Activated CD8-positive, alpha-beta memory T cell treated with anti-CD3 and anti-CD28 coated beads for 36 hours (primary cell): ENCODE results near the gene PRDM16. TPM values are rescaled to one million over a fixed set of nuclear protein-coding genes. Genes with fewer than 3 reads are reported as not detected.

ENCODE experiments used
- CTCF ChIA-PET: fragments of 350-600 bp; sonication (Branson Sonifier 250); formaldehyde crosslinking; loops from one replicate; lab custom pipeline; 2021; ENCODE audit warnings: antibody characterized with exemption; lab: Charles Lee
- POLR2A ChIA-PET: fragments of 350-600 bp; sonication (Branson Sonifier 250); formaldehyde crosslinking; loops from one replicate; lab custom pipeline; 2021; ENCODE audit warnings: antibody characterized with exemption; lab: Charles Lee
- total RNA-seq, 2 experiments: library from RNA; stranded (reverse); gene quantifications; one replicate each; pipeline ENCODE4 v1.2.3, GENCODE V29; 2021

PRDM16 gene
- total RNA-seq, 2 experiments from 2014 or later: not detected

DNA sequence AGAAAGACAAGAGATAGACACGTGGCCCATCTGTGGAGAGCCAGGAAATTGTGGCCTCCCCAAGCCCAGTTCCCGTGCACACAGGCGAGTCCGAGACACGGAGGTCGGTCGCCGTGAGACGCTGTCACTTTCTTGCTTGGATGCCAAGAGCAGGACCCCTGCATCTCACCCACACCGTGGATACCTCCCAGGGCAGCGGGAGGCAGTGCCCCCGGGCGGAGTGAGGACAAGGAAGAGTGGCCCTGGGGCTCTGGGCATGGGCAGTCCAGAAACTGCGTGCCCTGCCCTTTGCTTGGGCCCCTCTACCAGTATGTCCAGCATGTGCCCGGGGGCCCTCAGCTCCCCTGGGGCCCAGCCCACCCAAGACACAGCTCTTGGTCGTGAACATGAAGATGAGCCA is 360.8 kb downstream of the PRDM16 start:
- ChIA-PET CTCF (no interaction called here), POLR2A (no interaction called here)

DNA sequence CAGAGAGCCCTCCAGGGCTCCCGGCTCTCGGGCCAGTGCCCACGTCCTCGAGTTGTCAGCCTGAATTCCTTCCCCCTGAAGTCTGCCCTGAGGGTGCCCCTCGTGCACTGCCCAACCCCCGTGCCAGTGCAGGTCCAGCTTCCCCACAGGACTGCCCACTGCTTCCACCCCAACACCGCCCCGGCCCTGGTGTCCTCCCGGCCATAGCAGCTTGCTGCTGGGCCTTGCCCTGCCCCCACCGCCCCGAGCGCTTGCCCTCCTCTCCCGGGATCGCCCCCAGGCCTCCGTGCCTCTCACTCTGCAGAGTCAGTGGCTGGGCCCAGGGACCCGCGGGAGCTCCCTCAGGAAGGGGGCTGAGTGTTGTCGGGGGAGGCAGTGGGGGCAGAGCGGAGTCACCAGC is 361.4 kb downstream of the PRDM16 start:
- CTCF ChIA-PET: no interaction called here
- POLR2A ChIA-PET: no interaction called here

DNA sequence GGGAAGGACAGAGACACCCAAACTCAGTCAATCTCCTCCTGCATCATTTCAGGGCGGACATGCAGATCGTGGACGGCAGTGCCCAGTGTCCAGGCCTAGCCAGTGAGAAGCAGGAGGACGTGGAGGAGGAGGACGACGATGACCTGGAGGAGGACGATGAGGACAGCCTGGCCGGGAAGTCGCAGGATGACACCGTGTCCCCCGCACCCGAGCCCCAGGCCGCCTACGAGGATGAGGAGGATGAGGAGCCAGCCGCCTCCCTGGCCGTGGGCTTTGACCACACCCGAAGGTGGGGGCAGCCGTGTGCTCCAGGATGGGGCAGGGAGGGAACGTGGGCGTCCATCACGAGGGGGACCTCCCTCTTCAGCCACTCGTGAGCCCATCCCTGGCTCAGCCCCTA is 361.8 kb downstream of the PRDM16 start:
- POLR2A ChIA-PET: no interaction called here
- CTCF ChIA-PET: no interaction called here

DNA sequence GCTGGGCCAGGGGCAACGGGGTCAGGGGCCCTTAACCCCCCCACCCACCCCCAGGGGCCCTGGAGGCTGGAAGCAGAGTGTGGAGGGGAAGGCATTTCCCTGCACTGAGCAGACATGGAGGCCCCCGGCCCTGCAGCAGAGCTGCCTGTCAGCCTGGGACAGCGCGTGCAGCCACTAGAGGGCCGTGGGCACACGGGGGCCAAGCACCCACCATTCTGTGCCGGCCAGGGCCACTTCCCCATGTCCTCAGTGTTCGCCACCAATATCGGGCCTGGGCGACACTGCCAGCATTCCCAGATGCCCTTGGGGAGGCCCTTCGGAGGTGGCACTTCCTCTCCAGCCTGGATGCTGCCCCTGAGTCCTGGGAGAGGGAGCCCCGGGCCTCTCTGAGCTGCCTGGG is 362.3 kb downstream of the PRDM16 start:
- POLR2A ChIA-PET: no interaction called here
- CTCF ChIA-PET: no interaction called here

DNA sequence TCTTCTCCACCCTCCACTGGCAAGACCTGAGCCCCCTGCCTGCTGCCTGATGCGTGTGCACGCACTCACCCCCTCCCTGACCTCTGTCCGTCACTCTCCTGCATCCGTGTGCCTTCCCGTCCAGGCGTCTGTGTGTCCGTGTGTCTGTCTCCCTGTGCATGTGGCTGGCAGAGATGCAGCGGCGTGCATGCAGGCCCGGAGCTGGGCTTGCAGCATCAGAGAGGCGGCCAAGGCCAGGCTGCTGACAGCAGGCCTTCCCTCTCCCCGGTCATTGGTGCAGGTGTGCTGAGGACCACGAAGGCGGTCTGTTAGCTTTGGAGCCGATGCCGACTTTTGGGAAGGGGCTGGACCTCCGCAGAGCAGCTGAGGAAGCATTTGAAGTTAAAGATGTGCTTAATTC is 362.7 kb downstream of the PRDM16 start:
- CTCF ChIA-PET: no interaction called here
- POLR2A ChIA-PET: no interaction called here

DNA sequence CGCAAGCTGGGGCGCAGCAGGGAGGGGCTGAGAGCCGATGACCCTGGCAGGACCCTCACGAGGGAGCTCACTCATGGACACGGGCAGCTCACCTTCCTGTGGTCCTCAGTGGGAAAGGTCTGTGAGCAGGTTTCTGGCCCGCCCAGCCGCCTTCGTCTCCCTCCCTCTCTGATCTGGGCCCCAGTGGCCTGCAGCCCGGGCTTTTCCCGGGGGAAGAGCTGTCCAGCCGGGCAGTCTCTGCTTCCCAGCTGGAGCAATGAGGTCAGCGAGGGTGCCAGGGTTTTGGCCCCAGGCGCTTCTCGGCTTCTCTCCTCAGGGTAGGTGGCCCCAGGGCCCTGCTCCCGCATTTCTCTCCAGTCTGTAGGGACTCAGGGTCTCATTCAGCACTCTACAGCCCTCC is 363.3 kb downstream of the PRDM16 start:
- ChIA-PET CTCF (interaction anchor here (0.6 kb wide), 1 partner anchor 816 kb away, joined by 3 read pairs; no protein-coding TSS in a partner anchor), POLR2A (no interaction called here)

DNA sequence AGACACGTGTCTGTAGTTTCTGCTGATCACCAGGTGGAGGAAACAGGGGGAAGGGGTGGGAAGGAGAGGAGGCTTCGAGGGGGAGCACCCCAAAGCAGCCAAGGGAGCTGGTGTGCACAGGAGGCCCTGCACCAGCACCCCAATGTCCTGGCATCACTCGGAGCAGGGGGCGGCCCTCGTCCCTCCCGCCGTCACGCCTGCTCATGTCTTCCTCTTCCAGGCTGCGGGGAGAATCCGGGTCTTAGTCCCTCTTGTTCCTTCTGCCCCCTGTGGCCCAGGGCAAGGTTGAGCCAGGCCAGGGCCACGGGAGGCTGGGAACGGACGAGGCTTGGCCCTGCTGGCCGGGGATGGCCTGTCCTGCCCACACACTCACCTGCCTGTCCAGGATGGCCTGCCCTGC is 364.1 kb downstream of the PRDM16 start:
- POLR2A ChIA-PET: no interaction called here

DNA sequence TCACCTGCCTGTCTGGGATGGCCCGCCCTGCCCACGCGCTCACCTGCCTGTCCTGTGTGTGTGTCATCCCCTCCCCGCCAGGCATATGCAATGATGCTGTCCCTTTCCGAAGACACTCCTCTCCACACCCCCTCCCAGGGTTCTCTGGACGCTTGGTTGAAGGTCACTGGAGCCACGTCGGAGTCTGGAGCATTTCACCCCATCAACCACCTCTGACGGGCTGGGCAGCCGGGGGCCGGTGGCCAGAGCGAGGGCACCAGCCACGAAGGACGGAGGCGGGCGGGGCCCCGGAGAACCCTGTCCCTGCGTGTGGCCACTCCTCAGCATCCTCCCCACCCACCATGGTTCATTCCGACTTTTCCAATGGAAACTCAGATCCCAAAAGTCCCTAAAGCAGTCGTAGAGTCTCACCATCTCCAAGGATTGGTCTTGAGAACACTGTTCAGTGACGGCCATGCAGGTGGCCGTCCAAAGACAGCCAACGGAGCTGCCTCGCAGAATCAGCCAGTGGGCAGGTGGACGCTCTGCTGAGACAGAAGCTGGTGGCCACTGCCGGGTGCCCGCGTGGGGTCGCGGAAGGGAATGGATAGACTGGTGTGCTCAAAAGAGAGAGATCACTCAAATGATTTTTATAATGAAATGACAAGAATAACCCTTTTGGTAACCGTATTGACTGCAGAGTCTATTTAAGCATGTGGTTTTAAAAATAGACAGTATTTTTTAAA is 364.8 kb downstream of the PRDM16 start:
- ChIA-PET POLR2A (no interaction called here), CTCF (no interaction called here)

More for the DNA sequence above, 364.1 kb downstream of the PRDM16 start:
- CTCF ChIA-PET: no interaction called here

DNA sequence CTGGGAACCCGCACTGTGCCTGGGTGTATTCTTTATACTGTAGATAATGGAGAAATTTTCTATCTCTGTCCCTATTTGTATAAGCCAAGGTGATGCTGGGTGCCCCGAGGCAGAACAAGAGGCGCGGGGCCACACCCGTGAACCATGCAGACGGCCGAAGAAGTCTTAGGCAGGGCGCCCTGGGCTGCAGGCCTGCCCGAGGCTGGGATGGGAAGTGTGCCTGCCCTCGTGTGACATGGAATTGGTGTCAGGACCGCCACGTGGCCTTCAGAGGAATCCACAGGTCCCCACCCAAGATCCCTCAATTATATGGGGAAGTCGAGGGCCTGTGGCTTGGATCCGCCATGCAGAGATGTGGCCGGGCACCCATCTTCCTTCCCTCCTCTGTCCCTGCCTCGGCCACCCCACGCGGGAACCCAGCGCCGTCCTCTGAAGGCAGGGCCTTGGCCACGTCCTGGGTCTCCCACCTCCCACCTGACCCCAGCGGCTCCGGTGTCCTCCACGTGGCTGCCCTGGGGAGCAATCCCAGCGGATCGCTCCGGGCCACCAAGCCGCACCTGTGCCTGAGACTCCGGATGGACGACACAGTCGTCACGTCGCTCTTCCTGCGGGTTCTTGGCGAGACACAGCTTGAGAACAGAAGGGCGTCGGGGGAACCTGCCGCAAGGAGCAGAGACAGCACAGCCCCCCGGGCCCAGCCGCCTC is 365.6 kb downstream of the PRDM16 start:
- ChIA-PET CTCF (no interaction called here), POLR2A (no interaction called here)

DNA sequence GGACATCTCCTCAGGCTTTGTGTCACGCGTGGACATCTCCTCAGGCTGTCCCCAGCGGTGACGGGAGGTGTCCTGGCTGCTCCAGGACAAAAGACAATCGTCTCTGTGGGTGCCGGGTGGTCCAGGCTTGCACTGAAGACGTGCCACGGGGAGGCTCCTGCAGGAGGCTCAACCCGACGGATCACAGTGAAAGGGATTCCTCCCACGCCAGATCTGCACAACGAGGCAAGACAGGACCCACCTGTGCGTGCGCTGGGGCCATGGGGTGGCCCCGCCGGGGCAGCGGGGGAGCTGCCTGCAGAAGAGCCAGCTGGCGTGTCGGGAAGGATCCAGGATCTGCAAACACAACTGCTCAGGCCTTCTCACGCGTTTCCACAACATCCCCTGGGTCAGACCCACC is 366.7 kb downstream of the PRDM16 start:
- ChIA-PET CTCF (no interaction called here), POLR2A (no interaction called here)

DNA sequence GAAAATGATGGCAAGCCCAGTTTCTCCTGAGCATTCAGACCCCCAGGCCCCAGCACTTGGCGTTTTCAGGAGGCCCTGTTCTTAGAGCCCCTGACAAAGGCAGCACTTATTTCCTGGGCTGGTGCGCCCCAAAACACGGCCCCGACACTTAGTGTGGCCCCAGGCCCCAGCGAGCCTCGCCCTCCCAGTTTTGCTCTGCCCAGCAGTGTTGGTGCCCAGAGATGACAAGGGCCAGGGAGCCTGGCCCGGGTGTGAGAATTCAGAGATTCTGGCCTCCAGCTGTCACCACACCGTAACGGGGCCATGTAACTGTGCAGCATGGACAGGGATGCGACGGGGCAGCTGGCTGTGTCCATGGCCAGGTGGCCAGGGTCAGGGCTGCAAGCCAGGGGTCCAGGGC is 367.4 kb downstream of the PRDM16 start:
- POLR2A ChIA-PET: no interaction called here
- CTCF ChIA-PET: interaction anchor here (1.3 kb wide), 1 partner anchor 16 kb away, joined by 4 read pairs; no protein-coding TSS in a partner anchor

DNA sequence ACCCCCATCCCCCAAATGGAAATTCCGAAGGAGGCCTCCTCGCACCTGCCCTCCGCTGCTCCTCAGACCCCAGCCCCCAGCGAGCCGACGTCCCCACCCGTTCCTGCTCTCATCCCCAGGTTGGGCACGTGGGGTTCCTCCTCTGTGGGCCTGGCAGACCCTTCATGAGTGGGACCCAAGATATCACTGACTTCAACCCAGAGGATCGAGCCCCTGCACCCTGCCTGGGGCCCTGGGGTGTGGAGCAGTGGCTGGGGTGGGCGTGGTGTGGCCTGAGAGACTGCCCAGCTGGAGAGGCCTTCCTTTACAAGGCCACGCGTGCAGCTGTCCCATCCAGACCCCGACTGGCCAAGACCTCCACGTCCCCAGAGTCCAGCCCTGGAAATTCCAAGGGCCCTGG is 367.9 kb downstream of the PRDM16 start:
- ChIA-PET POLR2A (no interaction called here), CTCF (interaction anchor here (1.3 kb wide), 1 partner anchor 16 kb away, joined by 4 read pairs; no protein-coding TSS in a partner anchor)

DNA sequence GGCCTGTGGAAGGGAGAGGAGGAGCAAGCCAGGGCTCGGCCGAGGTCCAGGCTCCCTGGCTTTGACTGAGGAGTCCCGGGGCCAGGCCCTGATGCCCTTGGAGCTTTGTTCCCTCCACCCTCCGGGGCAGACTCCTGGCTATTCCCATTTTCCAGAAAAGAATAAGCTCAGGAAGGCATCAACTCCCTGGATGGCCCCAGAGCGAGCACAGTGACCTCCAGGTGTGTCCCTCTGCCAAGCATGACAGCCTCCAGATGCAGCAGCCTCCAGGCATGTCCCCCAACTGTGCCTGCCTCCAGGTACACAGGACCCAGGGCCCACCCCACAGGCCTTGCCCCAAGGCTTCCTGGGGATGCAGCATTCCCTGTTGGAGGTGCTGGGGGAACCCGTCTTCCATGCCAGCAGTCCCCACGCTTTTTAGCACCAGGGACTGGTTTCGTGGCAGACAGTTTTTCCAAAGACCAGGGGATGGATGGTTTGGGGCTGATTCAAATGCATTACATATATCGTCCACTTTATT is 369.7 kb downstream of the PRDM16 start:
- ChIA-PET CTCF (interaction anchor here (1.1 kb wide), 1 partner anchor 14 kb away, joined by 4 read pairs; no protein-coding TSS in a partner anchor), POLR2A (no interaction called here)

DNA sequence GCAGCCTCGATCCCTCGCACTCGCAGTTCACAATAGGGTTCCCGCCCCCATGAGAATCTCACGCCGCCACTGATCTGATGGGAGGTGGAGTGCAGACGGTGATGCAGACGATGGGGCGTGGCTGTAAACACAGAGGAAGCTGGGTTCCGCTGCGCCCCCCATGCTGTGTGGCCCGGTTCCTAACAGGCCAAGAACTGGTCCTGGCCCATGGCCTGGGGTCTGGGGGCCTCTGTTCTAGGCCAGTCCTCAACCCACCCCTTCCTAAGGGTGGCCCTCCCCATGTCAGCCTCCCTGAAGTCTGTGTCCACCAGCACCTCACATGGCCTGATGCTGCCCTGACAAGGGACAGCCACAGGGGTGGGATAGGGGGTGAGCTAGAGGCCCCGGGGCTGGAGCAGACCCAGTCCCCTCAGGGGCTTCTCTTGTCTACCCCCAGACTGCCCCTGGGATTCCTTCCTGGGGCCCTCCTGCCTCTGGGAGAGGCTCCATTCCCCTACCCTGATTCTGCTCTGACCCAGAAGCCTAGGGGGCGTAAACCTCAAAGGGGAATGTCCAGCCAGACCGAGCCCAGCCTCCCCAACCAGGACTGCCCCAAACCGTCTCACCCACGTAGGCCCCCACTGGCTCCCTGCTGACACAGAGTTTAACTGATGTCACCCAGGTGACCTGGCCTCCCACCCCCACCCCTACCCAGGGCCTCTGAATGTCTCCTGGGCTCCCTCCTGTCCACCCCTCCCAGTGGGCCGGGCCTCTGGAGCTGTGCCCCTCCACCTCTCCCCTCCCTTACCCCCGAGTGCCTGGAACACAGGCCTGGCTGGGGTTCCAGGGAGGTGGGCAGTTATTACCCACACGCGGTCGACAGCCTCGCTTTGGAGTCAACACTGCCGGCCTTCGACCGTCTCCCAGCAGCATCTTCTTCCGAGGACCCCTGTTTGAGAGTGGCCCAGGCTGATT is 370.6 kb downstream of the PRDM16 start:
- ChIA-PET POLR2A (no interaction called here), CTCF (interaction anchor here (1.1 kb wide), 1 partner anchor 13 kb away, joined by 4 read pairs; no protein-coding TSS in a partner anchor)

DNA sequence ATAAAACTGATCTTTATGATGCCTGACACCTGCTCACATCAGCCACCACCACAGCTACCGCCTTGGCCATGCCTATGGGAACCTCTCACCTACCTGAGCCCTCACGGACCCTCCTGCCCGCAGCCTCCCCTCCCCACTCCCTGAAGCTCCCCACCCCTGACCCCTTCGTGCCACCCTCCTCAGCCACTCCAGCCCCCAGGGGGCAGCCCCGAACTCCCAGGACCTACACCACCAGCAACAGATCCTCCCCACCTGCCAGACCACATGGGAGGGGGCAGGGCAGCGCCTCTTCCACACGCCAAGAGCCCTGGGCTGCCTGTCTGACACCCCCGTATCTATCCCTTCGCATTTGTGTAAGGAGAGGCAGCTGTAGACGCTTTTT is 371.3 kb downstream of the PRDM16 start:
- CTCF ChIA-PET: no interaction called here

DNA sequence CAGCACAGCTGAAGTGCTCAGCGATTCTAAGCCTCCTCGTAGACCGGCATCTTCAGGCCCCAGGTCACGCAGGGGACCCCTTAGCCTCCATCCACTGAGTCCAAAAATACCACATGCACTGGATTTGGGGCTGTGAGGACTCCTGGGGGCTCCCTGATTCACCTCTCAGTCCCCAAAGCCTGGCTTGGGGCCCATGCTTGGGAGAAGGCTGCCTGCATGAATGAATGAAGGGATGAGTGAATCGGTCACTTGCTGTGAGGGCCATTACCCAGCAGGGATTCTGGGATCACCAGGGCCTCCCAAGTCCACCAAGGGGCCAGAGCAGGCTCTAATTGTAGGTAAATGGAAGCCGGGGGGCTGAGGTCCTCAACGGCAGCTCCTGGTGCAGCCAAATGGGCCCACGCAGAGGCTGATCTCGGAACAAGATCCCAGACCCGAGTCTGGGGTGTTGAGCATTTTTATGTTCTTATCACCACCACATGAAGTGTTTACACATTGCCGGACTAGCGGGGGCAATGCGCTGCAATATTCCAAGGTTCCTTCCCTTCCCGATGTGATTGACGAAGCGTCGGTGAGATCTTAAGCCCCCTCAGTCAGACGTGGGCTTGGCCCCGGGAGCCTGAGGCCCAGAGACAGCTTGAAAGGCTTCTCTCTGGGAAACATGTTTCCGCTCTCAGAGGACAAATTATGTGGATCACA is 371.9 kb downstream of the PRDM16 start:
- ChIA-PET CTCF (no interaction called here), POLR2A (no interaction called here)

More for the DNA sequence above, 371.3 kb downstream of the PRDM16 start:
- POLR2A ChIA-PET: no interaction called here

DNA sequence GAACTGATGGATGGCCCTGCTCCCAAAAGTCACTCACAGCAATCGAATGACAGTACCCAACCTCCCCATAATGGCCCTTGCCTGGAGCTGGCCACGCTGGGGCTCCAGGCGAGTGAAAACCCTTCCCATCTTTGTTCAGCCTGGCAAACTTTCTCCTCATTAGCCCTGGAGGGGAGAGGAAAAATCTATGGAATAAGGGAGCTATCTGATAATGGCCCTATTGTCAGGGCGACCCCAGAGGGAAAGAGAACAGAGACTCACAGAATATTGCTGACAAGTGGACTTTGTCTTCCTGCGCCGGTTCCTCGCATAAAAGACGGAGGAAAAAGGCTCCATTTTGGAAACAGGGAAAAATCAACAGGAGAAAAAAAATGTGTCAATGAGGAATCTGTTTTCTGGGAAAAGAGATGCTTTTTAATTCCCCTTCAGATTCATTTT is 372.4 kb downstream of the PRDM16 start:
- CTCF ChIA-PET: no interaction called here
- POLR2A ChIA-PET: no interaction called here

DNA sequence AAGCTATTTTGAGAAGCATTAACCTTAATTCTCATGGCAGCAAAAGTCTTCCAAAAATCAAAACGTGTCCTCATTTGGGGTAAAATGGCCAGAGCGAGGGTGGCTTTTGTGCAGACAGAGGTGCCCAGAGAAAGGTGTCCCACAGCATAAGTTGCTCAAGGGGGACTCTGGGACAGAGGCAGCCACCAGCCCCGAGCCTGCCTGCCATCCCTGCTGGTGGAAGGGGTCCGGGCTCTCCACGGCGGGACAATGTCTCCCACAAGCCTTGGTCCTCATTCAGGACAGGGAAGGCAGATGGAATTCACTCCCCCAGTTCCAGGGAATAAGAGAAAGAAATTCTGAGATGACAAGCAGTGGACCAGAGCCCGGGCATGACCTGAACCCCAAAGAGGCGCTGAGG is 372.9 kb downstream of the PRDM16 start:
- ChIA-PET CTCF (no interaction called here), POLR2A (no interaction called here)

DNA sequence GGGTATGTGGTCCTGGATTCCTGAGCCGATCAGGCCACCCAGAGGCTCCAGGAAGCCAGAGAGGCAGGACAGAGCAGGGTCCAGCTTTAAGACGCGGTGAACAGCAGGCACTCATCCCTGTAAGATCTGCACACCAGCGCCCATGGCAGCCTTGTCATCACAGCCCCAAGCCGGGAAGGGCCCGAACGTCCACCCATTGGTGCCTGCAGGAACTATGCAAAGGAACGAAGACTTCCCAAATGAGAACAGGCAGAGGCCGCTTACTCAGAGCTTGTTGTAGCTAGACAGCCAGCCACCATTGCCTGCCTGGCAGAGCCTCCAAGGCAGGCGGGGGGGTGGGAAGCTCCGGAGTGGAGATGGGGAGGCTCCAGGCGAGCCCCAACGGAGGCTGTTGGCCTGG is 373.3 kb downstream of the PRDM16 start:
- ChIA-PET CTCF (no interaction called here), POLR2A (no interaction called here)
